RPMI7951 (cell line): ENCODE results near the gene POLR3B. TPM values are rescaled to one million over a fixed set of nuclear protein-coding genes. Genes with fewer than 3 reads are reported as not detected.
"Not testable (repeated sequence)": the region's sequence is repeated elsewhere in the genome, so short reads cannot be mapped to it uniquely, and the experiment has no call there.

Experiments used
- DNase-seq: peaks from one replicate; pipeline ENCODE4 v3.0.0-alpha.2; 2012; ENCODE audit warnings: low read depth
- total RNA-seq: library from RNA; depleted of rRNA; stranded (reverse); fragments of >200 nt; shearing (Covaris generic); gene quantifications from 2 replicates; pipeline ENCODE4 v1.2.3, GENCODE V29; 2014

The POLR3B gene
- total RNA-seq, 1 experiment from 2014 or later: 7.0 TPM

GRCh38 chr12:106342397-106343213, 14.9 kb upstream of the POLR3B start:
- DNase-seq: peak; percentile 74

GRCh38 chr12:106343214-106343528, 14.4 kb upstream of the POLR3B start:
- no peak for DNase-seq

- no peak for DNase-seq
These were observed 13.4 kb upstream of the POLR3B start for GRCh38 chr12:106344131-106344530.

- DNase-seq: peak; percentile 65
These were observed 11.8 kb upstream of the POLR3B start for GRCh38 chr12:106345746-106346145.

- DNase-seq: no peak
These were observed 9.1 kb upstream of the POLR3B start for GRCh38 chr12:106348411-106348810.

- no peak for DNase-seq
These were observed 4.4 kb upstream of the POLR3B start for GRCh38 chr12:106353175-106353574.

- DNase-seq: peak; percentile 46
These were observed 1.1 kb downstream of the POLR3B start for GRCh38 chr12:106358396-106359241.

- DNase-seq: no peak
These were observed 2.3 kb downstream of the POLR3B start for GRCh38 chr12:106359646-106360399.

GRCh38 chr12:106360400-106360994, 2.9 kb downstream of the POLR3B start:
- DNase-seq: no peak

- no peak for DNase-seq
These were observed 5.4 kb downstream of the POLR3B start for GRCh38 chr12:106362971-106363370.

- DNase-seq: no peak
These were observed 6.7 kb downstream of the POLR3B start for GRCh38 chr12:106364261-106364660.

GRCh38 chr12:106369624-106370346, 12.2 kb downstream of the POLR3B start:
- peak; percentile 14 for DNase-seq

- no peak for DNase-seq
These were observed 21.2 kb downstream of the POLR3B start for GRCh38 chr12:106378788-106379187.

GRCh38 chr12:106380954-106381353, 23.4 kb downstream of the POLR3B start:
- DNase-seq: no peak

GRCh38 chr12:106381866-106382265, 24.3 kb downstream of the POLR3B start:
- not testable (repeated sequence) for DNase-seq

- DNase-seq: no peak
These were observed 29.4 kb downstream of the POLR3B start for GRCh38 chr12:106386813-106387535.

GRCh38 chr12:106387848-106388377, 30.4 kb downstream of the POLR3B start:
- no peak for DNase-seq

GRCh38 chr12:106389151-106389550, 31.6 kb downstream of the POLR3B start:
- DNase-seq: no peak

GRCh38 chr12:106392759-106393158, 35.2 kb downstream of the POLR3B start:
- no peak for DNase-seq

GRCh38 chr12:106409878-106410277, 52.3 kb downstream of the POLR3B start:
- DNase-seq: no peak
